Measurements from ENCODE around the gene TMBIM1.

The TMBIM1 gene, protein sequence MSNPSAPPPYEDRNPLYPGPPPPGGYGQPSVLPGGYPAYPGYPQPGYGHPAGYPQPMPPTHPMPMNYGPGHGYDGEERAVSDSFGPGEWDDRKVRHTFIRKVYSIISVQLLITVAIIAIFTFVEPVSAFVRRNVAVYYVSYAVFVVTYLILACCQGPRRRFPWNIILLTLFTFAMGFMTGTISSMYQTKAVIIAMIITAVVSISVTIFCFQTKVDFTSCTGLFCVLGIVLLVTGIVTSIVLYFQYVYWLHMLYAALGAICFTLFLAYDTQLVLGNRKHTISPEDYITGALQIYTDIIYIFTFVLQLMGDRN

DNA sequence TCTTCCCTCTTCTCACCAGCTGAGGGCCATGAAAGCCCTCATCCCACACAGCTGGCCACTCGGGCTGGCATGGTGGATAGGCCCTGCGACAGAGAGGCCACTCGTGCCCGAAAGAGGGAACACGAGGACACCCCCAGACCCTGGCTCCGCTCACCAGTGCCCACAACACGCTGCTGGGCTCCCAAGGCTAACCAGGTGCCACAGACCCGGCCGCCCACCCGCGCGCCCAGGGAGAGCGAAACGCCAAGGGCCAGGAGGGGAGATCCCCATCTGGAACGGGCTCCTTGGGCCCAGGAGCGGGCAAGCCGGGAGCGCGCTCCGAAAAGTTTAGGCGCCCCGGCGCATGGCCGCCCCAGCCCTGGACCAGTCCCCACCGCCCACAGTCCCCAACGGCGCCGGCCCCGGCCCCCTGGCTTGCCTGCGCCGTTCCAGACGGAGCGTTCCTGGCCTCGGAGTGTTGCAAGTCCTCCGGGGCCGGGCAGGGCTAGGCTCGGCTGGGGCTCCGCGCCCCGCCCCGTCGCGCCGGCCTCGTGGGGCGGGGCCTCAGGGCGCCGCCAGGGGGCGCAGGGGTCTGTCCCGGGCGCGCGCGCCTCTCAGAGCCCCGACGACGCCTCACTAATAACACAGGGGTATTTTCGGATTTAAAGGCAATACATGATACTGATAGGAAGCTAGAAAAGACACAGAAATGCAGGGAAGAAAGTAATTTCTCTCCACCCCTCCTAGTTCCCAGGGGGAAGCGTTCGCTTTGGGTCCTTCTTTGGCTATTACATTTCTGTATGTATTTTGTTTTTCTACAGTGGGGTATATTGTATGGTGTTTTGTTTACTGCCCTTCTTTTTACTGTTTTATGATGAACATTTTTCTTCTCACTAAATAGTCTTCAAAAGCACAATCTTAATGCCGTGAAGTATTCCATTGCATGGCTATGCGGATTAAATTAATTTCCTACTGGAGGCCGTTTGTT lies at the start of gene TMBIM1:
Gene TMBIM1 (minus strand): TSS at position 456 of the 967 bp plus-strand sequence. CDS start 10,362 bp downstream, outside the sequence.
- peak; percentile 78 for DNase-seq

- DNase-seq, result no peak
These were observed 49.1 kb upstream of the TMBIM1 start for GRCh38 chr2:218341381-218341780.

DNA sequence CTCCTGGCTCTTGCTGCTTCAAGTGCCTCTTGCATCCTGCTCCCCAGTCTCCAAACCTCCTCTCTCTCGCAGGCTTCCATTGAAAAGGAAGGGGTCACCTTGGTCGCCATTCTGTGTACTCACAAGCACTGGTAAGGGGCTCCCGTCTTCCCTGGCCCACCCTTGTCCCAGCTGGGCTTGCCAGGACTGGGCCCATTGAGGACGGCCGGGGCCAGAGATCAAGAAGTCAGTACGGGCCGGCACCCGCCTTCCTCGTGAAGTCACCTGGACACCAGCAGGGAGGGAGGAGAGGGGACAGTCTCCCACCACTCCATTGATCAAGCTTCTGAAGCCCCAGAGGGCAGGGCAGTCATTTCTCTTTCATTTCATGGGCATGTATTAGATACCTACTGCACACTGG lies 48.4 kb upstream of the TMBIM1 start:
- DNase-seq, result no peak

DNA sequence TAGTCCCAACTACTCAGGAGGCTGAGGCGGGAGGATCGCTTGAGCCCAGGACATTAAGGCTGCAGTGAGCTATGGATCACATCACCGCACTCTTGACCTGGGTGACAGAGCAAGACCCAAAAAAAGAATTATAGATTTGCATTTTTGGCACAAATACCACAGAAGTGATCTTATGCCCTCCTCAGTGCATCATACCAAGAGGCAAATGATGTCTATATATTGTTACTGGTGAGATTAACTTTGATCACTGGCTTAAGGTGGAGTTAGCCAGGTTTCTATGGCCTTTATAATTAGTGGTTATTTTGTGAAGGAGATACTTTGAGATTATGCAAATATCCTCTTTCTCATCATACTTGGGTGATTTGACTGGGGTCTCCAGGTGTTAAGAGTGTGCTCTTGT lies 42.2 kb upstream of the TMBIM1 start:
- no peak for DNase-seq

- no peak for DNase-seq
These were observed 40.8 kb upstream of the TMBIM1 start for GRCh38 chr2:218332920-218333645.

- DNase-seq, result no peak
These were observed 40.0 kb upstream of the TMBIM1 start for GRCh38 chr2:218332288-218332687.

GRCh38 chr2:218331745-218332144 lies 39.4 kb upstream of the TMBIM1 start:
- no peak for DNase-seq

GRCh38 chr2:218329826-218330593 lies 37.7 kb upstream of the TMBIM1 start:
- DNase-seq, result no peak

DNA sequence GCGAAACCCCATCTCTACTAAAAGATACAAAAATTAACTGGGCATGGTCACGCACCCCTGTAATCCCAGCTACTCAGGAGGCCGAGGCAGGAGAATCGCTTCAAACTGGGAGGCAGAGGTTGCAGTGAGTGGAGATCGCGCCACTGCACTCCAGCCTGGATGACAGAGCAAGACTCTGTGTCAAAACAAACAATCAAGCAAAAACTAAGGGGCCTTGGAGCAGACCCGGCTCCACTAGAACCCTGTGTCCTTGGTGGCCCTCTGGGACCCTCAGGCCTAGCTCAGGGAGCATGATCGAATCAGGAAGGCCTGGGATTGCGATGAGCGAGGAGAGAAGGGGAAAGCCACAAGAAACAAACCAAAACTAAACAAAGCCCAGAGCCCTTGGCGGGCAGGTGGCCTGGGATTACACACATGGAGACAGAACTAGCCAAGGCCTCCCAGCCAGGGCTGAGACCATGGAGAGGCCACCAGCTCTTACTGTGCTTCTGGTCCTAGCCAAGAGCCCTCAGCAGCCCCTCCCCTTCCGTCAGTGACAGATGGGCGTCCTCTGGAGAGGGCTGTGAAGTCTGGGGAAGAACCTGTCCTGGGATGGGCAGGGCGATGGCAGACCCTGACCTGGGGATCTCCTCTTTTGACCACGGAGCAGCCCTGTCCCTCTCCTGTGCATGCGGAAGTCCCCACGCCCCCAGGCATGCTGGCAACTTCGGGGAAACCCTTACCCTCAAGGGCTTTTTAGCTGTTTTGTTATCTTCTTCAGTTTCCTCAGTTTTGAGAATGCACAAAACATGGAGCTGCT lies 36.9 kb upstream of the TMBIM1 start:
- DNase-seq, result no peak

- DNase-seq, result no peak
These were observed 36.0 kb upstream of the TMBIM1 start for GRCh38 chr2:218328294-218328693.

- DNase-seq, result no peak
These were observed 35.3 kb upstream of the TMBIM1 start for GRCh38 chr2:218327451-218328210.

DNA sequence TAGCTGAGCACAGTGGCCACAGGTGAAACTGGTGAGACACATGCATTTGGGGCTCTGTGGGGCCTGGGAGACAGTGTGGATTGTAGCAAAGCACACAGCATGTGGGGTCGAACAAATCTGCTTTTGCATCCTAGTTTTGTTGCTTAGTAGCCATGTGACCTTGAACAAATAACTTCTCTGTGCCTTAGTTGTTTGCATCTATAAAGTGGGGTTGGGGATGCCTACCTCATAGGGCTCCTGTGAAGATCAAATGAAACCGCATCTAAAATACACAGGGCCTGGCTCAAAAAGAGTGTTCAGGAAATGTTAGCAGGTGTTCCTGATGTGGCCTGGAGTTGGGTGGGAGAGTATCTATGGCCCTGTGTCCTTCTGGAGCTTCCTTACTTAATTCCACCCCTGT lies 34.0 kb upstream of the TMBIM1 start:
- DNase-seq, result no peak

- no peak for DNase-seq
These were observed 33.4 kb upstream of the TMBIM1 start for GRCh38 chr2:218325566-218326160.

DNA sequence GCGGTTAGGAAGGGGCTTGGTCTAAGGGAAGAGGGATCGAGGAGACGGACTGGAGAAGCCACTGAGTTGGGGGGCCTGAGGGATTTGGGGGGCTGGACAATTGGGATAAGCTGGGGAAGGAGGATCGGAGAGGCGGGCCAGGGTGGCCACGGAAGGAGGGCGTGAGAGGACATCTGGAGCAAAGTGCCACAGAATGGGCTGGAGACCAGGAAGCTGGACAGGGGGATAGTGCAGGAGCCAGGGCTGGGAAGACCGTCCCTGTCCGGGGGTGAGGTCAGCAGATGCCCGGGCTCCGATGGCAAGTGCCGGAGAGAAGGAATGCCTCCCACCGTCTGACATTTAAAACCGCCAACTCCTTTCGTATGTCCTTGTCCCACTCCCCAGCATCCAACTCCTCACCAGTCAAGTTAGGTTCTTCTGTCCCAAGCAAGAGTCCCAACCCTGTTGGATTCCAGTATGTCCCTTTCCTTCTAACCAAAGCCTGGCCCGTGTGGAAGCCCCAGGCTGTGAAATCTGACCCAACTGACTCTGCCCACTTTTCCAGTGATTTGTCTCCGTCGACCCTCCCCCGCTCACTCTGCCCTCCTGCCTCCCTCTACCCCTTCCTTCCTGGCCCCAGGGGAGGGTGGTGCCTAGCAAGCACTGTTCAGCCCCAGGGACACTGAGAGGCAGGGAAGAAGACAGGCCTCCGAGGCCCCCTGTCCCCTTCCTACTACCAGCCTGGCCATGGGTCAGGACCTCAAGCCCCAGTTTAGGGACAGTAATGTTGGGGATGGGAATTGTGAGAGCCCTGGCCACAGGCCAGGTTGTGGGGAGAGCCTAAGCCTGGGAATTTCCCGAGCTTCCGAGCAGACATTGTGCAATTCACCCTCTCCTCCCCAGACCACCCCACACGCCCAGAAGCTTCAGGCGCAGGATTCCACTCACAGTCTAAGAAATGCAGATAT lies 31.5 kb upstream of the TMBIM1 start:
- DNase-seq, result no peak

DNA sequence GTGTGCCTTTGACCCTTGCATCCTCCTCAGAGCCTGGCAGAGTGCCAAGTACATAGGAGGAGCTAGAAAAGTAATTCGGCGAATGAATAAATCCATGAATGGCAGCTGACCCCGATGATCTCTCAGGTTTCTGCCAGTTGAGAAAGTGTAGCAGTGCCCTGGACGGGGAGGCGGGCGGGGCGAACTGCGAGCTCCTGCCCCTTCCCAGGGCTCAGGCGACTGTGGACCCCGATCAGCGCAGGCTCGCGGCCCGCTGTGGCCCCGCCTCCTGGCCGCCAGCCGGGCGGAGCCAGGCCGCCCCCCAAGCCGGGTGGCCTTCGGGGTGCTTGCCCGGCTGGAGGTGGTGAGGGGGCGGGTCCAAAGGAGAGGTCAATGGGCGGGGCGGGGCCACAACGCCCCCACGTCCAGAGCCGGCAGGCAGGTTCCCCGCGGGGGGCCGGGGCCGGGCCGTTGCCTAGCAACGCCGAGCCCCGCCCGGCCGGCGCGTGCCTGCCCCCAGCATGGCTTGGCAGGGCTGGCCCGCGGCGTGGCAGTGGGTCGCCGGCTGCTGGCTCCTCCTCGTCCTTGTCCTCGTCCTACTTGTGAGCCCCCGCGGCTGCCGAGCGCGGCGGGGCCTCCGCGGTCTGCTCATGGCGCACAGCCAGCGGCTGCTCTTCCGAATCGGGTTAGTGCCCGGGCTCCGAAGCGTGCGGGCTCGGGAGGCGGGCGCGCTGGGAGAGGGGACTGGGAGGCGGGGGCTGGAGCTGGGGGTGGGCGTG lies 30.6 kb upstream of the TMBIM1 start:
- peak; percentile 17 for DNase-seq

GRCh38 chr2:218320704-218321336 lies 28.5 kb upstream of the TMBIM1 start:
- no peak for DNase-seq

GRCh38 chr2:218319813-218320365 lies 27.6 kb upstream of the TMBIM1 start:
- DNase-seq, result no peak

DNA sequence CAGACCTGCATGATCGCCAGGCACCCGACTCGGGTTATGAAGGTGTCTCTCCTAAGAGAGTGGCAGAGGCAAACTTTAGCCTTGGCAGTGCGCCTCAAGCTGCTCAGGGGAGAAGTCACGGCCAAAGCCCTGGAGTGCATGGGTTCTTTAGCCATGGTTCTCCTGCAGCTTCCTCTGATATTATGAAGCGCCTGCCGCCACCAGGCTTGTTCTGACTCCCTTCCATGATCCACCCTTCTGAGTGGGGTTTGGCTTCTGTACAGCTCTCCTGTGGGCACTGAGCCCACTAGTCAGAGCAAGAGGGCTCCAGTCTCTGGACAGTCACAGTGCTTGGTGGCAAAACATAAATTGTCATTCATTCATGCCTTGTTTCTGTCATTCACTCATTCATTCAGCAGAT lies 25.9 kb upstream of the TMBIM1 start:
- DNase-seq, result no peak
